ENCODE measurements around the gene KRTAP5-10. TPM values are rescaled to one million over a fixed set of nuclear protein-coding genes. Genes with fewer than 3 reads are reported as not detected.

Gene KRTAP5-10
- total and polyA plus RNA-seq, 2 of the 8 experiments (the other 6 are each of a cell fraction or from before 2014, with no cell fraction given): 0.12 TPM; not detected in 1

GRCh38 chr11:71537537-71537936 lies 27.8 kb upstream of the KRTAP5-10 start:
- Histone ChIP-seq H2BK12ac (ENCODE audit: low read depth, low read length) (no peak overlapping the region), H3K23me2 (ENCODE audit: low read depth, low read length) (no peaks in the 10 kb centered on the region), H2AK5ac (ENCODE audit: low read depth, low read length) (no peak overlapping the region), H2BK20ac (ENCODE audit: low read length) (no peak overlapping the region), H2BK120ac (replicated peaks; ENCODE audit: low read depth, low read length) (no peak overlapping the region), H4K8ac (ENCODE audit: extremely low read depth, insufficient read depth, low read length) (no peak overlapping the region), H4K5ac (ENCODE audit: insufficient read length, low read depth, low read length) (no peak overlapping the region), H3K18ac (ENCODE audit: extremely low read depth, low read length) (no peak overlapping the region), H3K56ac (replicated peaks; ENCODE audit: insufficient read length, low read depth, low read length) (no peak overlapping the region), H2AFZ (ENCODE audit: low read length) (no peak overlapping the region), H3K79me2 (ENCODE audit: control insufficient read depth in 1 of 2, insufficient read depth in 2 of 2, low read length in 2 of 2) (no peaks in the 10 kb centered on the region), H2BK5ac (ENCODE audit: low read depth, low read length) (no peak overlapping the region), H4K20me1 (replicated peaks in 1 of 2; ENCODE audit: control insufficient read depth in 1 of 2, insufficient read depth in 2 of 2, low read length in 2 of 2) (no peaks in the 10 kb centered on the region), H3K9ac (replicated peaks in 1 of 4; ENCODE audit: extremely low read depth in 1 of 4, low read depth in 3 of 4, low read length in 3 of 4) (no peak overlapping the region), H3K4me2 (ENCODE audit: insufficient read depth in 1 of 2, low read depth in 2 of 2, low read length in 2 of 2) (no peak overlapping the region), H3K4me1 (replicated peaks in 1 of 4; ENCODE audit: control insufficient read depth in 3 of 4, insufficient read depth in 4 of 4, low read length in 3 of 4) (no peaks in the 10 kb centered on the region), H3K9me3 (ENCODE audit: insufficient read depth in 2 of 2, low read depth in 1 of 2, low read length in 1 of 2) (no peaks in the 10 kb centered on the region), H4K91ac (replicated peaks; ENCODE audit: insufficient read length, low read length) (no peak overlapping the region), H3K27me3 (replicated peaks in 1 of 4; ENCODE audit: control insufficient read depth in 3 of 4, extremely low read depth in 1 of 4, insufficient read depth in 3 of 4, low read length in 3 of 4) (no peaks in the 10 kb centered on the region), H3K4ac (replicated peaks; ENCODE audit: insufficient read length, low read depth, low read length) (no peak overlapping the region), H3K23ac (ENCODE audit: insufficient read length) (no peak overlapping the region), H3K79me1 (ENCODE audit: low read depth, low read length) (no peaks in the 10 kb centered on the region), H2BK15ac (ENCODE audit: low read length) (no peak overlapping the region), H3K36me3 (ENCODE audit: control insufficient read depth in 2 of 4, insufficient read depth in 4 of 4, low read length in 3 of 4) (no peaks in the 10 kb centered on the region), H3K4me3 (ENCODE audit: extremely low read depth in 1 of 4, insufficient read depth in 2 of 4, low read depth in 3 of 4, low read length in 4 of 4) (no peak overlapping the region), H3K14ac (ENCODE audit: insufficient read length) (no peak overlapping the region), H3K27ac (ENCODE audit: low read depth, low read length) (no peak overlapping the region)
- ChIA-PET POLR2A (ENCODE audit: partially characterized antibody) (no interaction called here), CTCF (ENCODE audit: partially characterized antibody) (interaction anchor here (1.6 kb wide), 1 partner anchor 10 kb away, joined by 4 read pairs; no protein-coding TSS in a partner anchor)
- DNase-seq (ENCODE audit: low read depth in 1 of 2, low spot score in 2 of 2): peak in 1 of 2 experiments; percentile 40
- TF ChIP-seq JUND (IDR thresholded peaks at IDR 0.05; ENCODE audit: low read length): no peak
- no peak for TF ChIP-seq SUZ12 (IDR thresholded peaks at IDR 0.05; ENCODE audit: low read length)
- no peak for TF ChIP-seq CHD1 (IDR thresholded peaks at IDR 0.05; ENCODE audit: low read depth, low read length)
- no peak for TF ChIP-seq TEAD4 (IDR thresholded peaks at IDR 0.05; ENCODE audit: low read depth, low read length)
- no peak for TF ChIP-seq GTF2F1 (IDR thresholded peaks at IDR 0.05; ENCODE audit: borderline replicate concordance, low read depth, low read length)
- no peak for TF ChIP-seq EZH2 (IDR thresholded peaks at IDR 0.05; ENCODE audit: low read depth, low read length, severe bottlenecking)
- no peak for TF ChIP-seq ATF3 (IDR thresholded peaks at IDR 0.05; ENCODE audit: insufficient read depth, low read depth, low read length)
- no peak for TF ChIP-seq CHD2 (IDR thresholded peaks at IDR 0.05; ENCODE audit: low read length)
- TF ChIP-seq MAX (IDR thresholded peaks at IDR 0.05): no peak
- WGBS, 2 experiments (ENCODE audit: extremely low coverage in 1 of 2, insufficient coverage in 1 of 2, insufficient read length in 1 of 2, insufficient replicate concordance in 2 of 2, low coverage in 1 of 2, low lambda C conversion rate in 2 of 2, missing lambda C conversion rate in 1 of 2): 87% methylated on average over 9 of the region's 9 CpGs; no CpG with 5 or more reads in 1 of the 2 experiments
- no peak for FAIRE-seq
